ENCODE measurements around the gene RNASE1. TPM values are rescaled to one million over a fixed set of nuclear protein-coding genes. Genes with fewer than 3 reads are reported as not detected.

RNASE1 gene
- total RNA-seq, 1 experiment from 2014 or later: 0.51 TPM

DNA sequence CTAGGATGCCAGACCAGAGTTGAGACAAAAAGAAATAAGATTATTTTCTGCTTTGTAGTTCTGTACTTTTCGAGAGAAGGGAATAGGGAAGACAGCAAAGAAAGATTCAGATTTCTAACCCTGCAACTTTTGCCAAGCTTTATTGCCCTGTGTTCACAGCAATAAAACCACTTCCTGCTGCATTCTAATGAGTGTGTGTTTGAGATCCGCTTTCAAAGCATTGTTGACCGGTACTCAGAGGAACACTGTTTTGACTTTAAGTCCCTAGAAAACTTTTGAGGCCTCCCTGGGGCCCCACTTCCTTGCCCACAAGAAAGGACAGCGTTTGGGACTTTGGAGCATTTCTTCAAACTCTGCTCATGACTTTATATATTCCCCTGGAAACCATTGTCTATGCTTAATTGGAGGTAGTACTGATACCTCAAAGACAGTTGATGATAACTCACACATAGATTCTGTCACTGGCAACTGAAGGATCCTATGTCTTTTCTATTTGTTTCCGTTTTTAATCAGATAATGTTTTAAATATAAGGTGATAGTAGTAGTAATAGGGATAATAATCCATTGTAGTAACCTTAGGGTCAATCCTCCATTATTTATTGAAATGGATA, 20.3 kb downstream of the RNASE1 start:
- CTCF ChIA-PET: no interaction called here

DNA sequence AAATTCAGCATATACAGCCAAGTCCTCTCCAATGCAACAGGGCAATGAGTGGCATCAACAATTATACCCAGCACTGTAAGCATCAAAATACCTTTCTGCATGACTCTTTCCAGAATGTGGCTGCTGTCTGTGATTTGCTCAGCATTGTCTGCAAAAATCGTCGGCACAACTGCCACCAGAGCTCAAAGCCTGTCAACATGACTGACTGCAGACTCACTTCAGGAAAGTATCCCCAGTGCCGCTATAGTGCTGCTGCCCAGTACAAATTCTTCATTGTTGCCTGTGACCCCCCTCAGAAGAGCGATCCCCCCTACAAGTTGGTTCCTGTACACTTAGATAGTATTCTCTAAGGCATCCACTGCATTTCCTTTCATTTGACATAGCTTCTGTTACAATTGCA, 20.8 kb downstream of the RNASE1 start:
- Histone ChIP-seq H3K27ac (ENCODE audit: low read length) (no peak overlapping the region), H3K9me3 (ENCODE audit: low read length) (no peaks in the 10 kb centered on the region), H3K79me2 (ENCODE audit: low read length) (no peaks in the 10 kb centered on the region), H3K4me1 (ENCODE audit: insufficient read depth, low read length) (peaks cover 4% of the 10 kb centered on the region; the same call in 1 of the 2 replicates), H3K4me3 (ENCODE audit: low read length) (no peak overlapping the region), H3K9me2 (replicated peaks; ENCODE audit: low read length) (no peaks in the 10 kb centered on the region), H3K9ac (ENCODE audit: low read length) (no peak overlapping the region), H3K4me2 (ENCODE audit: low read length) (peak overlapping the region; percentile 15; the same call in 1 of the 2 replicates), H4K20me1 (ENCODE audit: low read length) (no peaks in the 10 kb centered on the region), H3F3A (ENCODE audit: low read length, unreplicated experiment) (no peaks in the 10 kb centered on the region), H2AFZ (ENCODE audit: low read length) (0 out of 2 replicates have a peak overlapping the region, but pooled peaks have one; percentile 9), H3K36me3 (ENCODE audit: low read depth, low read length) (no peaks in the 10 kb centered on the region), H3K27me3 (ENCODE audit: low read length) (peaks cover 45% of the 10 kb centered on the region)
- POLR2A ChIA-PET (ENCODE audit: unreplicated experiment): interaction anchor here (0.7 kb wide), 1 partner anchor 173 kb away, joined by 5 read pairs; no protein-coding TSS in a partner anchor
- DNase-seq (no peak), ATAC-seq (no peak)
- no TSS peak for BruUV-seq (replicated peaks)
- CTCF ChIA-PET: no interaction called here
- intact Hi-C loops (cut with micrococcal nuclease): no loop called here
- TF ChIP-seq EZH2 (IDR thresholded peaks at IDR 0.05; ENCODE audit: low read length, unreplicated experiment) (no peak), EZH2phosphoT487 (IDR thresholded peaks at IDR 0.05; ENCODE audit: borderline replicate concordance, low read length) (no peak)
- TF ChIP-seq, protein P1, sequence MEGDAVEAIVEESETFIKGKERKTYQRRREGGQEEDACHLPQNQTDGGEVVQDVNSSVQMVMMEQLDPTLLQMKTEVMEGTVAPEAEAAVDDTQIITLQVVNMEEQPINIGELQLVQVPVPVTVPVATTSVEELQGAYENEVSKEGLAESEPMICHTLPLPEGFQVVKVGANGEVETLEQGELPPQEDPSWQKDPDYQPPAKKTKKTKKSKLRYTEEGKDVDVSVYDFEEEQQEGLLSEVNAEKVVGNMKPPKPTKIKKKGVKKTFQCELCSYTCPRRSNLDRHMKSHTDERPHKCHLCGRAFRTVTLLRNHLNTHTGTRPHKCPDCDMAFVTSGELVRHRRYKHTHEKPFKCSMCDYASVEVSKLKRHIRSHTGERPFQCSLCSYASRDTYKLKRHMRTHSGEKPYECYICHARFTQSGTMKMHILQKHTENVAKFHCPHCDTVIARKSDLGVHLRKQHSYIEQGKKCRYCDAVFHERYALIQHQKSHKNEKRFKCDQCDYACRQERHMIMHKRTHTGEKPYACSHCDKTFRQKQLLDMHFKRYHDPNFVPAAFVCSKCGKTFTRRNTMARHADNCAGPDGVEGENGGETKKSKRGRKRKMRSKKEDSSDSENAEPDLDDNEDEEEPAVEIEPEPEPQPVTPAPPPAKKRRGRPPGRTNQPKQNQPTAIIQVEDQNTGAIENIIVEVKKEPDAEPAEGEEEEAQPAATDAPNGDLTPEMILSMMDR (conservative IDR thresholded peaks at IDR 0.05; ENCODE audit: low read depth, low read length): no peak

More for the DNA sequence above, 20.3 kb downstream of the RNASE1 start:
- H3K9me3 ChIP-seq (ENCODE audit: low read length): no peaks in the 10 kb centered on the region
- peaks cover 44% of the 10 kb centered on the region for H3K27me3 ChIP-seq (ENCODE audit: low read length)
- no peak overlapping the region for H3K4me3 ChIP-seq (ENCODE audit: low read length)
- H3K4me1 ChIP-seq (ENCODE audit: insufficient read depth, low read length): peaks cover 4% of the 10 kb centered on the region; the same call in 1 of the 2 replicates
- intact Hi-C loops (cut with micrococcal nuclease): no loop called here
- POLR2A ChIA-PET (ENCODE audit: unreplicated experiment): interaction anchor here (0.7 kb wide), 1 partner anchor 173 kb away, joined by 5 read pairs; no protein-coding TSS in a partner anchor
- peak; percentile 31 for DNase-seq
- H4K20me1 ChIP-seq (ENCODE audit: low read length): no peaks in the 10 kb centered on the region
- H3F3A ChIP-seq (ENCODE audit: low read length, unreplicated experiment): no peaks in the 10 kb centered on the region
- no peaks in the 10 kb centered on the region for H3K9me2 ChIP-seq (replicated peaks; ENCODE audit: low read length)
- H2AFZ ChIP-seq (ENCODE audit: low read length): 0 out of 2 replicates have a peak overlapping the region, but pooled peaks have one; percentile 9
- no peaks in the 10 kb centered on the region for H3K79me2 ChIP-seq (ENCODE audit: low read length)
- peak; percentile 57; the same call in 1 of the 2 replicates for ATAC-seq
- BruUV-seq (replicated peaks): no TSS peak
- TF ChIP-seq, protein P1 (conservative IDR thresholded peaks at IDR 0.05; ENCODE audit: low read depth, low read length): no peak
- TF ChIP-seq EZH2phosphoT487 (IDR thresholded peaks at IDR 0.05; ENCODE audit: borderline replicate concordance, low read length) (no peak), EZH2 (IDR thresholded peaks at IDR 0.05; ENCODE audit: low read length, unreplicated experiment) (no peak)
- H3K27ac ChIP-seq (ENCODE audit: low read length): no peak overlapping the region
- peak overlapping the region; percentile 15 for H3K4me2 ChIP-seq (ENCODE audit: low read length)
- H3K36me3 ChIP-seq (ENCODE audit: low read depth, low read length): no peaks in the 10 kb centered on the region
- no peak overlapping the region for H3K9ac ChIP-seq (ENCODE audit: low read length)

DNA sequence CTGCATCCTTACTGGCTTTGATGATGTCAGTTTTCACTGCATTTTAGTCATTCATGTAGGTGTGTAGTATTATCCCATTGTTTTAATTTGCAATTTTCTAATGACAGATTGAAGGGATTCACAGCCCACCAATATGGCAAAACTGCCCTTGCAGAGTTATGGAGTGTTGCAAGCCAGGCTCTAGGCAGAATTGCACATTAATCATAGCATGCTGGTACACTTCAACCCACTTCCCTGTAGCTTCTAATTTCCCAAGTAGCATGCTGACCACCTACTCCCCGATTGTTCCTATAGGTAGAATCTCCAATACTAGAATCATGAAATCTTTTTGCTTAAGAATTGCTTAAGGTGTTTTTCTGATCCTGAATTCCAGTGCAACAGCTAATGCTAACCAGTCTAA, 26.7 kb downstream of the RNASE1 start:
- Histone ChIP-seq H3K9me2 (replicated peaks; ENCODE audit: low read length) (no peaks in the 10 kb centered on the region), H2AFZ (ENCODE audit: low read length) (no peak overlapping the region), H4K20me1 (ENCODE audit: low read length) (no peaks in the 10 kb centered on the region), H3K9ac (ENCODE audit: low read length) (no peak overlapping the region), H3K27me3 (ENCODE audit: low read length) (peaks cover 58% of the 10 kb centered on the region), H3K27ac (ENCODE audit: low read length) (no peak overlapping the region), H3K4me3 (ENCODE audit: low read length) (no peak overlapping the region), H3K4me2 (ENCODE audit: low read length) (no peak overlapping the region), H3K4me1 (ENCODE audit: insufficient read depth, low read length) (no peaks in the 10 kb centered on the region), H3K36me3 (ENCODE audit: low read depth, low read length) (no peaks in the 10 kb centered on the region), H3K79me2 (ENCODE audit: low read length) (no peaks in the 10 kb centered on the region), H3K9me3 (ENCODE audit: low read length) (no peaks in the 10 kb centered on the region), H3F3A (ENCODE audit: low read length, unreplicated experiment) (no peaks in the 10 kb centered on the region)
- BruUV-seq (replicated peaks): no TSS peak
- no peak for DNase-seq
- intact Hi-C loops (cut with micrococcal nuclease): no loop called here
- no peak for TF ChIP-seq EZH2phosphoT487 (IDR thresholded peaks at IDR 0.05; ENCODE audit: borderline replicate concordance, low read length)
- TF ChIP-seq EZH2 (IDR thresholded peaks at IDR 0.05; ENCODE audit: low read length, unreplicated experiment): no peak
- TF ChIP-seq, protein P1 (conservative IDR thresholded peaks at IDR 0.05; ENCODE audit: low read depth, low read length): no peak
- CTCF ChIA-PET: no interaction called here
- no peak for ATAC-seq
- POLR2A ChIA-PET (ENCODE audit: unreplicated experiment): no interaction called here
